Urinary bladder (tissue), 4 donors: ENCODE results near the gene CYP21A2. TPM values are rescaled to one million over a fixed set of nuclear protein-coding genes. Genes with fewer than 3 reads are reported as not detected.
"Not testable (repeated sequence)": the region's sequence is repeated elsewhere in the genome, so short reads cannot be mapped to it uniquely, and the experiment has no call there.

Experiments
- DNase-seq: peaks from one replicate; pipeline ENCODE4 v3.0.0-alpha.2; 2015; ENCODE audit errors: extremely low spot score
- H3K27ac ChIP-seq: one replicate; pipeline ENCODE4 v1.5.1; 2013; ENCODE audit warnings: low read depth, mild to moderate bottlenecking, moderate library complexity
- H3K36me3 ChIP-seq: one replicate; pipeline ENCODE4 v1.6.1; 2013; ENCODE audit warnings: mild to moderate bottlenecking, moderate library complexity; ENCODE audit not compliant: insufficient read depth
- H3K4me1 ChIP-seq: one replicate; pipeline ENCODE4 v1.6.1; 2013; ENCODE audit warnings: mild to moderate bottlenecking, moderate library complexity; ENCODE audit not compliant: insufficient read depth
- H3K4me3 ChIP-seq: one replicate; pipeline ENCODE4 v1.5.1; 2013; ENCODE audit warnings: low read depth, low read length
- WGBS: extraction: QIAGEN DNeasy Blood & Tissue Kit; methylation state at CpG from one replicate; pipeline ENCODE4 v1.1.7; 2013; 5-methylcytosine and 5-hydroxymethylcytosine counted together
- polyA plus RNA-seq: library from polyadenylated mRNA; stranded (reverse); fragments of 200-250 nt; gene quantifications from one replicate; pipeline ENCODE4 v1.2.3, GENCODE V29; 2013
- total RNA-seq: library from RNA; depleted of rRNA; stranded (reverse); fragments of >200 nt; gene quantifications from one replicate; pipeline ENCODE4 v1.2.3, GENCODE V29; 2014
- donor health status: healthy with polysubstance abuse.
- donor health status: healthy.

The CYP21A2 gene
- total and polyA plus RNA-seq, 2 donors = 2.3 TPM; not detected in 1

- Histone ChIP-seq H3K36me3 (no peaks in the 10 kb centered on the region), H3K27ac (no peak overlapping the region), H3K4me3 (no peak overlapping the region), H3K4me1 (no peaks in the 10 kb centered on the region)
- no peak for DNase-seq
- 64% methylated on average over 5 of the region's 5 CpGs for WGBS
Measured at GRCh38 chr6:32050562-32050961, 12.3 kb downstream of the CYP21A2 start.

GRCh38 chr6:32052626-32053025, 14.4 kb downstream of the CYP21A2 start:
- not testable (repeated sequence) for H3K4me1 ChIP-seq, H3K36me3 ChIP-seq, H3K27ac ChIP-seq, DNase-seq, H3K4me3 ChIP-seq
- whole genome bisulfite sequencing = 85% methylated on average over 20 of the region's 20 CpGs

GRCh38 chr6:32053314-32053713, 15.1 kb downstream of the CYP21A2 start:
- H3K36me3 ChIP-seq, DNase-seq, H3K4me3 ChIP-seq, H3K4me1 ChIP-seq, H3K27ac ChIP-seq: not testable (repeated sequence)
- 89% methylated on average over 13 of the region's 13 CpGs for WGBS

GRCh38 chr6:32055756-32056155, 17.5 kb downstream of the CYP21A2 start:
- H3K4me1 ChIP-seq, H3K4me3 ChIP-seq: not testable (repeated sequence)
- WGBS = 89% methylated on average over 21 of the region's 21 CpGs

GRCh38 chr6:32056254-32056653, 18.0 kb downstream of the CYP21A2 start:
- no peaks in the 10 kb centered on the region for H3K4me1 ChIP-seq
- no peak overlapping the region for H3K27ac ChIP-seq
- no peak overlapping the region for H3K4me3 ChIP-seq
- DNase-seq = no peak
- H3K36me3 ChIP-seq = no peaks in the 10 kb centered on the region
- WGBS = 93% methylated on average over 7 of the region's 7 CpGs

More at GRCh38 chr6:32055756-32056155, 17.5 kb downstream of the CYP21A2 start:
- H3K27ac ChIP-seq, DNase-seq, H3K36me3 ChIP-seq: not testable (repeated sequence)

GRCh38 chr6:32057966-32058365, 19.8 kb downstream of the CYP21A2 start:
- no peaks in the 10 kb centered on the region for H3K36me3 ChIP-seq
- H3K4me1 ChIP-seq = no peaks in the 10 kb centered on the region
- H3K27ac ChIP-seq = no peak overlapping the region
- no peak overlapping the region for H3K4me3 ChIP-seq
- no peak for DNase-seq
- WGBS = 91% methylated on average over 17 of the region's 17 CpGs

- no peak overlapping the region for H3K27ac ChIP-seq
- no peaks in the 10 kb centered on the region for H3K36me3 ChIP-seq
- no peak for DNase-seq
- H3K4me1 ChIP-seq = no peaks in the 10 kb centered on the region
- no peak overlapping the region for H3K4me3 ChIP-seq
- WGBS = 79% methylated on average over 11 of the region's 11 CpGs
Measured at GRCh38 chr6:32058511-32058963, 20.3 kb downstream of the CYP21A2 start.

- Histone ChIP-seq H3K36me3 (no peaks in the 10 kb centered on the region), H3K4me3 (no peak overlapping the region), H3K4me1 (no peaks in the 10 kb centered on the region), H3K27ac (no peak overlapping the region)
- 91% methylated on average over 27 of the region's 28 CpGs for WGBS
- no peak for DNase-seq
Measured at GRCh38 chr6:32060966-32061655, 22.9 kb downstream of the CYP21A2 start.

GRCh38 chr6:32064706-32065105, 26.5 kb downstream of the CYP21A2 start:
- H3K27ac ChIP-seq = no peak overlapping the region
- H3K36me3 ChIP-seq = no peaks in the 10 kb centered on the region
- H3K4me1 ChIP-seq = no peaks in the 10 kb centered on the region
- no peak overlapping the region for H3K4me3 ChIP-seq
- DNase-seq = no peak
- WGBS = 91% methylated on average over 14 of the region's 14 CpGs

GRCh38 chr6:32067521-32067920, 29.3 kb downstream of the CYP21A2 start:
- not testable (repeated sequence) for H3K4me1 ChIP-seq, DNase-seq, H3K4me3 ChIP-seq, H3K27ac ChIP-seq, H3K36me3 ChIP-seq
- WGBS = 92% methylated on average over 19 of the region's 19 CpGs

- not testable (repeated sequence) for DNase-seq, H3K4me1 ChIP-seq, H3K36me3 ChIP-seq, H3K27ac ChIP-seq, H3K4me3 ChIP-seq
- 89% methylated on average over 13 of the region's 13 CpGs for WGBS
Measured at GRCh38 chr6:32068315-32068714, 30.1 kb downstream of the CYP21A2 start.

GRCh38 chr6:32068867-32069266, 30.7 kb downstream of the CYP21A2 start:
- DNase-seq = no peak
- no peak overlapping the region for H3K4me3 ChIP-seq
- 90% methylated on average over 14 of the region's 14 CpGs for WGBS
- H3K27ac ChIP-seq = no peak overlapping the region
- H3K36me3 ChIP-seq = no peaks in the 10 kb centered on the region
- no peaks in the 10 kb centered on the region for H3K4me1 ChIP-seq

- H3K36me3 ChIP-seq = no peaks in the 10 kb centered on the region
- WGBS = 92% methylated on average over 17 of the region's 17 CpGs
- no peak for DNase-seq
Measured at GRCh38 chr6:32069460-32069859, 31.2 kb downstream of the CYP21A2 start.

GRCh38 chr6:32069878-32070515, 31.8 kb downstream of the CYP21A2 start:
- no peaks in the 10 kb centered on the region for H3K36me3 ChIP-seq
- 80% methylated on average over 24 of the region's 24 CpGs for WGBS
- no peak overlapping the region for H3K27ac ChIP-seq
- no peak for DNase-seq
- H3K4me1 ChIP-seq = no peaks in the 10 kb centered on the region
- no peak overlapping the region for H3K4me3 ChIP-seq

More at GRCh38 chr6:32069460-32069859, 31.2 kb downstream of the CYP21A2 start:
- Histone ChIP-seq H3K4me1 (no peaks in the 10 kb centered on the region), H3K27ac (no peak overlapping the region), H3K4me3 (no peak overlapping the region)
